ENCODE results near the gene PNP.
A peak's percentile ranks its signal among the peaks of the same experiment; 100 is the strongest.

Gene PNP

DNA sequence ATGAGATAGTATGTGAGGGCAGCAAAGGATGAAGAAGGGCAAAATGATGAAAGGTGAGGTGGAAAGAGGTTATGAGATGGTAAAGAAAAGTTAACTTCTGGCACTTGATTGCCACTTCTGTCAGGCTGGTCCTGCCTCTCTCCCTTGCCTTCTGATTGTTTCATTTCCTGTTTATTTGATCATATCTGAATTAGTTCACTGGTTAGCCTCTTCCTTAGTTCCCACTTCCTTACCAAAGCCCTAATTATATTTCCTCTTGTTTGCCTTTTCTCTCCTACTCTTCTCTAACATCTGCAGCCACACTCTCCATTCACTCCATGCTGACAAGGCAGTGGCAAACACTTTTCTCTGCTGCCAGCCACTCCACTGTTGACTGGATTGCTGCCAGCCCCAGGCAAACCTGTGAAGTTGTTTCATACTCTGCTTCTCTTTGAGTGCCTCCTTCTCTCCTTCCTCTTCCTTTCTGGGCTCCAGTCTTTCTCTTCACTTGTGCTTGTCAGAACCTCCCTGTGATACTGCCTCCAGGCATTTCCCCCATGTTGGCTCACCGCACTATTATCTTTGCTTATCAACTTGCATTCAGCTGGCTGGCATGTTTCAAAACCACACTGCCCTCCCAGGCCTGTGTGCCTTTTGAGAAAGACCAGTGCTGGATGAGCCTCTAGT is 8.1 kb downstream of the PNP start:
- in situ Hi-C loops (cut with HindIII; ENCODE audit: low sequenced_read_pairs) = no loop called here
- H3K4me3 ChIP-seq (ENCODE audit: low read depth, low read length) = no peak overlapping the region
- peak; percentile 58 for DNase-seq (ENCODE audit: low read depth, low spot score)
- TF ChIP-seq, protein P1, sequence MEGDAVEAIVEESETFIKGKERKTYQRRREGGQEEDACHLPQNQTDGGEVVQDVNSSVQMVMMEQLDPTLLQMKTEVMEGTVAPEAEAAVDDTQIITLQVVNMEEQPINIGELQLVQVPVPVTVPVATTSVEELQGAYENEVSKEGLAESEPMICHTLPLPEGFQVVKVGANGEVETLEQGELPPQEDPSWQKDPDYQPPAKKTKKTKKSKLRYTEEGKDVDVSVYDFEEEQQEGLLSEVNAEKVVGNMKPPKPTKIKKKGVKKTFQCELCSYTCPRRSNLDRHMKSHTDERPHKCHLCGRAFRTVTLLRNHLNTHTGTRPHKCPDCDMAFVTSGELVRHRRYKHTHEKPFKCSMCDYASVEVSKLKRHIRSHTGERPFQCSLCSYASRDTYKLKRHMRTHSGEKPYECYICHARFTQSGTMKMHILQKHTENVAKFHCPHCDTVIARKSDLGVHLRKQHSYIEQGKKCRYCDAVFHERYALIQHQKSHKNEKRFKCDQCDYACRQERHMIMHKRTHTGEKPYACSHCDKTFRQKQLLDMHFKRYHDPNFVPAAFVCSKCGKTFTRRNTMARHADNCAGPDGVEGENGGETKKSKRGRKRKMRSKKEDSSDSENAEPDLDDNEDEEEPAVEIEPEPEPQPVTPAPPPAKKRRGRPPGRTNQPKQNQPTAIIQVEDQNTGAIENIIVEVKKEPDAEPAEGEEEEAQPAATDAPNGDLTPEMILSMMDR (IDR thresholded peaks at IDR 0.05; ENCODE audit: low read depth, low read length) = no peak

DNA sequence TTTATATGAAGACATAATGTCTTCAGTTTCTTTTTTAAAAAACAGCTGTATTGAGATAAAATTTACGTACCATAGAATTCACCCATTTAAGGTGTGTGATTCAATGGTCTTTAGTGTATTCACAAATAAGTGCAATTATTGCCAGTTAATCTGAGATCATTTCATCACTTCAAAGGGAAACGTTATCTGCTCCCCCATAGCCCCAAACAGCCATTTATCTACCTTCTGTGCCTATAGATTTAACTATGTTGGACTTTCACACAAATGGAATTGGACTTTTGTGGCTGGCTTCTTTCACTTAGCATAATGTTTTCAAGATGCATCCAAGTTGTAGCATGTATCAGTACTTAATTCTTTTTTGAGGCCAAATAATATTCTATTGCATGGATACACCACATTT is 9.7 kb downstream of the PNP start:
- in situ Hi-C loops (cut with HindIII; ENCODE audit: low sequenced_read_pairs) = no loop called here
- no peak overlapping the region for H3K4me3 ChIP-seq (ENCODE audit: low read depth, low read length)
- TF ChIP-seq, protein P1 (IDR thresholded peaks at IDR 0.05; ENCODE audit: low read depth, low read length) = no peak
- DNase-seq (ENCODE audit: low read depth, low spot score) = no peak

DNA sequence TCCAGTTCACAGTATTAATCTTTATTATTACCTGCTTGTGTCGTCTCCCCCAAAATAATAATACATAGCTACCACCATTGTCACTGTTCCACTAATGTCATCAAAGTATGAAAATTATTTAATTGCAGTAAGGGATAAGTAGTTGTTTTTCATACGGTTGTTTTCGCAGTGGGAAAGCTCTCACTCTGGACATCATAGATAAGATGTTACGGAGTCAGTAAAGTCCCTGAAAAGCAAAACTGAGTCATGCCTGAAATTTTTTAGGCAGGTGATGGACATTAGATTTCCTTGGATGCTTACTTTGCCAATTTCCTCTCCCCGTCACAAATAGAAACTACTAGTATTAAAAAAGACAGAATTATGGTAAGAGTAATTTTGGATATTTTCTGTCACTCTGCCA is 13.2 kb downstream of the PNP start:
- no peak overlapping the region for H3K4me3 ChIP-seq (ENCODE audit: low read depth, low read length)
- in situ Hi-C loops (cut with HindIII; ENCODE audit: low sequenced_read_pairs) = no loop called here
- TF ChIP-seq, protein P1 (IDR thresholded peaks at IDR 0.05; ENCODE audit: low read depth, low read length) = no peak
- DNase-seq (ENCODE audit: low read depth, low spot score) = no peak

DNA sequence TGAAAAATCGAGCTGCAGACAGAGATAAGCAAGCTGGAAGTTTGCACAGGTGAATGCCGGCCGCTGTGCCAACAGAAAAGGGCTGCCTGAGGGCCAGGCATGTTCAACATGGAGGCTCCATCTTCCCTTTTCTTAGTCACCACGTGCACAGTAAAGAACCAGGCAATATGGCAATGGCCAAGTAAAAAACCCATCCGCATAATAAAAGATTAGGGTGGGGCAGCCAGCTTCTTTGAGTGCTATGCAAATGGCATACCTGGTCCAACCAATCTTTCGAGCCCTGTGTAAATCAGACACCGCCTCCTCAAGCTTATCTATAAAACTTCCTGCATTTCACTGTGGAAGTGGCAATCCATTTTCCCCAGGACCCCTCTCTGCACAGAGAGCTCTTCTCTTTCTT is 16.7 kb downstream of the PNP start:
- in situ Hi-C loops (cut with HindIII; ENCODE audit: low sequenced_read_pairs) = no loop called here
- no peak for DNase-seq (ENCODE audit: low read depth, low spot score)
- no peak overlapping the region for H3K4me3 ChIP-seq (ENCODE audit: low read depth, low read length)
- TF ChIP-seq, protein P1 (IDR thresholded peaks at IDR 0.05; ENCODE audit: low read depth, low read length) = no peak

DNA sequence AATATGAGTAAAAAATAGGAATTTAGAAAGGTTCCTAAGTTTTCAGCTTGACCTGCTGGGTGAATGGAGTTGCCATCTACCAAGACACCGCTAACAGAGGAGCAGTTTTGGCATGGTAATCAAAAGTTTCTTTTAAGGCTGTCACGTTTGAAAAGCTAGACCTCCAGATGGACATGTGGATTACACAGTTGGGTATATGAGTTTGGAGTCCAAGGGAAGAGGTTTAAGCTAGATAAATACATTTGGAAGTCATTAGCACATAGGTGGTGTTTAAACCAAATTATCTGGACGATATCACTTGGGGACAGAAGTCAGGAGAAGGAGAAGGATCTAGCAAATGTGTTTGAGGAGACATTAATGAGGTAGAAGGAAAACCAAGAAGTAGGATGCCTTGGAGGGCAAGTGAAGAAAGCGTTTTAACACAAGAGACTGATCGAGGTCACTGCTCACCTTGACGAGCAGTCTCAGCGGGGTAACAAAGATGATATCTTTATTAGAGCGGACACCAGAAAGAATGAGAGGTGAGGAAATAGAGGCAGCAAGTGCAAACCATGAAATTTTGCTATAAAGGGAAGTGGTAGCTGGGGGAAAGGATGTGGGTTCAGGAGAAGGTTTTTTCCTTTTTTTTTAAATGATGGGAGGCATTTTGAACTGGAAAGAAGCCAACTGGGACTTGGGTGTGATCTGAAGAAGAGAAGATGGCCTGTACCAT is 17.6 kb downstream of the PNP start:
- H3K4me3 ChIP-seq (ENCODE audit: low read depth, low read length) = no peak overlapping the region
- in situ Hi-C loops (cut with HindIII; ENCODE audit: low sequenced_read_pairs) = no loop called here
- TF ChIP-seq, protein P1 (IDR thresholded peaks at IDR 0.05; ENCODE audit: low read depth, low read length) = no peak
- DNase-seq (ENCODE audit: low read depth, low spot score) = no peak

DNA sequence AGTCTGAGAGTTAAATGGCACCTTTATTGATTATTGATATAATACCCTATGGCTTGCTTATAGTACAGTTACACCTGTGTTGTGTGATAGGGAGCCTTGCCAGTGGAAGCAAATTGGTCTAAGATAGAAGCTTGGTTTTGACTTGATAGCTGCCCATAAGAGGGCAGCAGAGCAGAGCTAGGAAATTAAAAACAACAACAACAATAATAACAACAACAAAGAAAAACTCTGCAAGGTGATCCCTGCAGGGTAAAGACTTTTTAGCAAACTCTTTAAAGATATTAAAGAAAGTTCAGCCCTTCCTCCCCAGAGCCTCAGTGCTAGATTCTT is 18.2 kb downstream of the PNP start:
- in situ Hi-C loops (cut with HindIII; ENCODE audit: low sequenced_read_pairs) = no loop called here
- DNase-seq (ENCODE audit: low read depth, low spot score) = no peak
- H3K4me3 ChIP-seq (ENCODE audit: low read depth, low read length) = no peak overlapping the region
- TF ChIP-seq, protein P1 (IDR thresholded peaks at IDR 0.05; ENCODE audit: low read depth, low read length) = no peak
